ENCODE measurements around the gene PSME2. TPM values are rescaled to one million over a fixed set of nuclear protein-coding genes. Genes with fewer than 3 reads are reported as not detected.
A peak's percentile ranks its signal among the peaks of the same experiment; 100 is the strongest.

The PSME2 gene
- polyA plus RNA-seq (ENCODE audit: insufficient read length in 10 of 10): 10 to 100 TPM; 72.7 to 96.7 (median 84.4) TPM
- long read RNA-seq, donor 1, transcript PSME2-201 (11 exons, 1,404 nt): major isoform, 23 of 33 reads
- long read RNA-seq, donor 1, partial matches to known transcripts: 5 of 33 reads
- long read RNA-seq, donor 1, other reads (novel, unspliced or antisense): 0 of 33 reads
- long read RNA-seq, donor 2, transcript PSME2-201 (11 exons, 1,404 nt): major isoform, 22 of 22 reads
- long read RNA-seq, donor 2, partial matches to known transcripts: 0 of 22 reads
- long read RNA-seq, donor 2, other reads (novel, unspliced or antisense): 0 of 22 reads
- long read RNA-seq, donor 3: 0 reads
- long read RNA-seq, donor 4, transcript PSME2-201 (11 exons, 1,404 nt): major isoform, 30 of 35 reads
- long read RNA-seq, donor 4, partial matches to known transcripts: 0 of 35 reads
- long read RNA-seq, donor 4, other reads (novel, unspliced or antisense): 0 of 35 reads
- long read RNA-seq, donor 5, transcript PSME2-201 (11 exons, 1,404 nt): major isoform, 32 of 35 reads
- long read RNA-seq, donor 5, partial matches to known transcripts: 0 of 35 reads
- long read RNA-seq, donor 5, other reads (novel, unspliced or antisense): 0 of 35 reads
- long read RNA-seq, donor 6, transcript PSME2-201 (11 exons, 1,404 nt): major isoform, 33 of 36 reads
- long read RNA-seq, donor 6, partial matches to known transcripts: 0 of 36 reads
- long read RNA-seq, donor 6, other reads (novel, unspliced or antisense): 0 of 36 reads
- long read RNA-seq, donor 7, transcript PSME2-201 (11 exons, 1,404 nt): major isoform, 22 of 26 reads
- long read RNA-seq, donor 7, partial matches to known transcripts: 0 of 26 reads
- long read RNA-seq, donor 7, other reads (novel, unspliced or antisense): 0 of 26 reads
- long read RNA-seq, donor 8, transcript PSME2-201 (11 exons, 1,404 nt): major isoform, 24 of 26 reads
- long read RNA-seq, donor 8, partial matches to known transcripts: 0 of 26 reads
- long read RNA-seq, donor 8, other reads (novel, unspliced or antisense): 0 of 26 reads
- long read RNA-seq, donor 9, transcript PSME2-201 (11 exons, 1,404 nt): major isoform, 5 of 5 reads
- long read RNA-seq, donor 9, partial matches to known transcripts: 0 of 5 reads
- long read RNA-seq, donor 9, other reads (novel, unspliced or antisense): 0 of 5 reads

- DNase-seq: peak; percentile 93 to 97 (median 97)
These were observed at the start of gene PSME2 for GRCh38 chr14:24146453-24146977. Gene PSME2 (minus strand): TSS chr14:24146610. CDS start chr14:24146581, 29 bp downstream.

- DNase-seq: peak; percentile 83 to 98 (median 94)
These were observed 49.0 kb upstream of the PSME2 start, which contains the start of gene TM9SF1 for GRCh38 chr14:24195186-24196070. Gene TM9SF1 (minus strand): TSS chr14:24195441. CDS start chr14:24195019, 422 bp downstream.

GRCh38 chr14:24194873-24195185 lies 48.4 kb upstream of the PSME2 start:
- no peak for DNase-seq

GRCh38 chr14:24194186-24194872 lies 47.9 kb upstream of the PSME2 start:
- DNase-seq: no peak

- DNase-seq: no peak
These were observed 46.5 kb upstream of the PSME2 start for GRCh38 chr14:24192933-24193332.

GRCh38 chr14:24190416-24190815 lies 44.0 kb upstream of the PSME2 start:
- no peak for DNase-seq

GRCh38 chr14:24189460-24189859 lies 43.0 kb upstream of the PSME2 start:
- DNase-seq: no peak

GRCh38 chr14:24189059-24189375 lies 42.6 kb upstream of the PSME2 start:
- no peak for DNase-seq

- DNase-seq: peak; percentile 97 to 98 (median 97)
These were observed 42.0 kb upstream of the PSME2 start, which contains the start of gene IPO4 for GRCh38 chr14:24188251-24189058. Gene IPO4 (minus strand): TSS chr14:24188816. CDS start chr14:24188787, 29 bp downstream.

- DNase-seq: no peak
These were observed 41.1 kb upstream of the PSME2 start for GRCh38 chr14:24187539-24187915.

GRCh38 chr14:24186831-24187538 lies 40.6 kb upstream of the PSME2 start:
- DNase-seq: no peak

GRCh38 chr14:24185741-24186140 lies 39.3 kb upstream of the PSME2 start:
- DNase-seq: no peak

GRCh38 chr14:24185026-24185425 lies 38.6 kb upstream of the PSME2 start:
- DNase-seq: no peak

GRCh38 chr14:24184104-24184970 lies 37.9 kb upstream of the PSME2 start:
- no peak for DNase-seq

GRCh38 chr14:24183014-24183481 lies 36.6 kb upstream of the PSME2 start:
- DNase-seq: no peak

GRCh38 chr14:24182110-24182882 lies 35.9 kb upstream of the PSME2 start:
- no peak for DNase-seq
